Ectodermal cell (in vitro differentiated cells): ENCODE results near the gene MYBPC1. TPM values are rescaled to one million over a fixed set of nuclear protein-coding genes. Genes with fewer than 3 reads are reported as not detected.
"Not testable (repeated sequence)": the region's sequence is repeated elsewhere in the genome, so short reads cannot be mapped to it uniquely, and the experiment has no call there.

Experiments
- H3K27ac ChIP-seq: 2 replicates; pipeline ENCODE4 v1.7.0; 2013; ENCODE audit warnings: mild to moderate bottlenecking, low read depth, low read length; ENCODE audit not compliant: insufficient read depth, poor library complexity, severe bottlenecking
- H3K27me3 ChIP-seq: 2 replicates; pipeline ENCODE4 v1.7.0; 2013; ENCODE audit warnings: mild to moderate bottlenecking, low read length; ENCODE audit not compliant: insufficient read depth, control insufficient read depth, poor library complexity, severe bottlenecking
- H3K36me3 ChIP-seq: one replicate; pipeline ENCODE4 v1.7.0; 2013; ENCODE audit warnings: low read length; ENCODE audit not compliant: control insufficient read depth, insufficient read depth
- H3K4me1 ChIP-seq: one replicate; pipeline ENCODE4 v1.7.0; 2013; ENCODE audit warnings: low read length; ENCODE audit not compliant: control insufficient read depth, insufficient read depth
- H3K4me3 ChIP-seq: 2 replicates; pipeline ENCODE4 v1.7.0; 2013; ENCODE audit warnings: low read depth, low read length, control low read depth; ENCODE audit not compliant: insufficient read depth
- H3K9me3 ChIP-seq: 2 replicates; pipeline ENCODE4 v1.7.0; 2013; ENCODE audit warnings: mild to moderate bottlenecking, low read length, moderate library complexity; ENCODE audit not compliant: control insufficient read depth
- WGBS, 2 experiments: methylation state at CpG; one replicate each; pipeline ENCODE4 v1.1.7; 2013; ENCODE audit warnings: missing lambda C conversion rate in 2 of 2; 5-methylcytosine and 5-hydroxymethylcytosine counted together
- polyA plus RNA-seq, 4 experiments: library from polyadenylated mRNA; stranded (reverse); fragments of 50-300 nt; gene quantifications; one replicate each; pipeline ENCODE4 v1.2.3, GENCODE V29; 2013

Gene MYBPC1, protein sequence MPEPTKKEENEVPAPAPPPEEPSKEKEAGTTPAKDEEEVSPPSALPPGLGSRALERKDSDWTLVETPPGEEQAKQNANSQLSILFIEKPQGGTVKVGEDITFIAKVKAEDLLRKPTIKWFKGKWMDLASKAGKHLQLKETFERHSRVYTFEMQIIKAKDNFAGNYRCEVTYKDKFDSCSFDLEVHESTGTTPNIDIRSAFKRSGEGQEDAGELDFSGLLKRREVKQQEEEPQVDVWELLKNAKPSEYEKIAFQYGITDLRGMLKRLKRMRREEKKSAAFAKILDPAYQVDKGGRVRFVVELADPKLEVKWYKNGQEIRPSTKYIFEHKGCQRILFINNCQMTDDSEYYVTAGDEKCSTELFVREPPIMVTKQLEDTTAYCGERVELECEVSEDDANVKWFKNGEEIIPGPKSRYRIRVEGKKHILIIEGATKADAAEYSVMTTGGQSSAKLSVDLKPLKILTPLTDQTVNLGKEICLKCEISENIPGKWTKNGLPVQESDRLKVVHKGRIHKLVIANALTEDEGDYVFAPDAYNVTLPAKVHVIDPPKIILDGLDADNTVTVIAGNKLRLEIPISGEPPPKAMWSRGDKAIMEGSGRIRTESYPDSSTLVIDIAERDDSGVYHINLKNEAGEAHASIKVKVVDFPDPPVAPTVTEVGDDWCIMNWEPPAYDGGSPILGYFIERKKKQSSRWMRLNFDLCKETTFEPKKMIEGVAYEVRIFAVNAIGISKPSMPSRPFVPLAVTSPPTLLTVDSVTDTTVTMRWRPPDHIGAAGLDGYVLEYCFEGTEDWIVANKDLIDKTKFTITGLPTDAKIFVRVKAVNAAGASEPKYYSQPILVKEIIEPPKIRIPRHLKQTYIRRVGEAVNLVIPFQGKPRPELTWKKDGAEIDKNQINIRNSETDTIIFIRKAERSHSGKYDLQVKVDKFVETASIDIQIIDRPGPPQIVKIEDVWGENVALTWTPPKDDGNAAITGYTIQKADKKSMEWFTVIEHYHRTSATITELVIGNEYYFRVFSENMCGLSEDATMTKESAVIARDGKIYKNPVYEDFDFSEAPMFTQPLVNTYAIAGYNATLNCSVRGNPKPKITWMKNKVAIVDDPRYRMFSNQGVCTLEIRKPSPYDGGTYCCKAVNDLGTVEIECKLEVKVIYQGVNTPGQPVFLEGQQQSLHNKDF
- polyA plus RNA-seq (2013, experiment 1 of 4) = 3.0 TPM
- polyA plus RNA-seq (2013, experiment 2 of 4) = 1.8 TPM
- 4.4 TPM for polyA plus RNA-seq (2013, experiment 3 of 4)
- 5.7 TPM for polyA plus RNA-seq (2013, experiment 4 of 4)

DNA sequence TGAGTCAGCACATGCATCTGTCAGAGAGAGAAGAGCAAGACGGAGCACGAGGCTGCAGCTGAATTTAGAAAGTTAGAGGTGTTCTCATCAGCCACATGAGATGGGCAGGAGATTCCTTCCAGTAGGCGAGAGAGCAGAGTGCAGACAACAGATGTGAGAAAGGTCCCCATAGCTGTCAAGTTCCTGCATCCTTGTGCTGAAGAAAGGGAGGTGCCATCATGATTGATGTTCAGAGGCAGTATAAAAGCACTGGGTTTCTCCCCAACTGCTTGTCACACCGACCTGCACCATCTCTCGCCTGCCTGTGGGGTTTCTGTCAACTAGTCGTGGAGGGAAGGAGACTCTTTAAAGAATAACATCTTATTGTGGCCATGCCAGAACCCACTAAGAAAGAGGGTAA, at the start of gene MYBPC1:
Gene MYBPC1 (plus strand): TSS at position 272 of the 400 bp plus-strand sequence. CDS start 100 bp downstream, at position 372.
- Histone ChIP-seq H3K27me3 (no peaks in the 10 kb centered on the region), H3K4me3 (no peak within 1 kb of the TSS), H3K4me1 (no peaks in the 10 kb centered on the region), H3K36me3 (no peaks in the 10 kb centered on the region), H3K9me3 (no peaks in the 10 kb centered on the region), H3K27ac (no peak within 1 kb of the TSS)
- WGBS, 2 experiments = 54 to 56% methylated on average over 6 of the region's 6 CpGs

DNA sequence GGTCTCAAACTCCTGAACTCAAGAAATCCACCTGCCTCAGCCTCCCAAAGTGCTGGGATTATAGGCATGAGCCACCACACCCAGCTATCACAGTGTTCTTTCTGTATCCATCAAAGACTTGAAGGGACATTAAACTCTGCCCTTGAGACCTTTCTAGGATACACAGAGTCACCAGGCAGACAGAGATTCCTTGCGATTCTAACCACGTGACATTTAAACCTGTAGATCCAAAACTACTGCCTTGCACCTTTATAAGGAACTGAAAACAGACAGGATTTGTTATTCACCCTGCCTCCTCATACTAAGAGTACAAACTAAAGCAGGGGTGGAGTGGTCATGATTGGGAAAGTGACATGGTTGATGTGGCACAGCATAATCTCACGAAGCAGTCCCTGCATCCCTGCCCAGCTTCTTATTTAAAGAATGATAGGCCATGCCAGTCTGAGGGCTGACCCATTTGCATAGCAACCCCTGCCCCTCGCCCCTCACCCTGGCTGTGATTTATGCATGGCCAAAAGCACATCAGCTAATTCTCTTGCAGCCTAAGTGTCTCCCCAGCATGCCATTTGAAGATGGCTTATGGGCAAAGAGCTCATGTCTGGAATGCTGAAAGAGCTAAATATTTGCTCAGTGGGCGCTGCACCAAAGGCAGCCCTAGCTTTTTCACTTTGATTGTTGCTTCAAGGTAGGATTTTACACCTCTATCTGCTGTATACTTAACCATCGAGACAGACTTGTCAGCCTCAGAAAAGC, 43.2 kb upstream of the MYBPC1 start:
- Histone ChIP-seq H3K27me3 (no peaks in the 10 kb centered on the region), H3K36me3 (no peaks in the 10 kb centered on the region), H3K9me3 (no peaks in the 10 kb centered on the region), H3K4me3 (no peak overlapping the region), H3K4me1 (no peaks in the 10 kb centered on the region), H3K27ac (no peak overlapping the region)
- WGBS, 2 experiments = 72% methylated on average over 6 of the region's 6 CpGs

DNA sequence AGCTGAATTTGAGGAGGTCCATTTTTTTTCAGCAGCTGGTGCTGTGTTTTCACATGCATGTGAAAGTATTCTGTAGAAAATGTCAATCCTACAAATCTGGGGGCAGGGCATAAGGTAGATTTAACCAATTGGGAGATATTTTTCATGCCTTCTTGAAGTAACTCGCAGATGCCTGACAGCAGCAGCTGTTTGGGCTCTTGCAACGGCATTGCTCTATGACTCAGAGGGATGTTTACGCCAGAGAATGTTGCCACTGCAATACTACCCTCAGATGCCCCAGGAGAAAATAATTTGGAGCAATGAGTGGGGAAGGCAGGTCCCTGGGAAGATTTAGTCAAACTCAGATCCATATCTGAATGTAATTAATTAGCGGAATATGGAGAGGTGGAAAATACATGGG, 42.5 kb upstream of the MYBPC1 start:
- Histone ChIP-seq H3K9me3 (no peaks in the 10 kb centered on the region), H3K27ac (no peak overlapping the region), H3K4me1 (no peaks in the 10 kb centered on the region), H3K4me3 (no peak overlapping the region), H3K36me3 (no peaks in the 10 kb centered on the region), H3K27me3 (no peaks in the 10 kb centered on the region)
- 73 to 85% methylated on average over 4 of the region's 4 CpGs for WGBS, 2 experiments

DNA sequence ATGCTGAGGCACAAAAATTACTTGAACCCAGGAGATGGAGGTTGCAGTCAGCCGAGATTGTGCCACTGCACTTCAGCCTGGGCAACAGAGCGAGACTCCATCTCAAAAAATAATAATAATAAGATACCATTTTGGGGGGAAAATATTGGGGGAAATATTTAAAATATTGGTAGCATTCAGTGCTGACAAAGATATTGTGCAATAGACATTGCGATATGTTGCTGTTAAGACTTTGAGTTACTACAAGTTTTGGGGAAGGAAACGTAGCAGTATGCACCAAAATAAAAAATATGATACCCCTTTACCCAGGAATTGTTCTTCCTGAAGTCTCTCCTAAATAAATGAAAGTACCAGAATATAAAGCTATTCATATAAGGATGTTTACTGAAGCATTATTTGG, 37.7 kb upstream of the MYBPC1 start:
- no peaks in the 10 kb centered on the region for H3K9me3 ChIP-seq
- H3K27ac ChIP-seq = no peak overlapping the region
- WGBS, 2 experiments = 83 to 96% methylated on average over 2 of the region's 4 CpGs
- no peak overlapping the region for H3K4me3 ChIP-seq
- no peaks in the 10 kb centered on the region for H3K4me1 ChIP-seq
- no peaks in the 10 kb centered on the region for H3K27me3 ChIP-seq
- no peaks in the 10 kb centered on the region for H3K36me3 ChIP-seq

DNA sequence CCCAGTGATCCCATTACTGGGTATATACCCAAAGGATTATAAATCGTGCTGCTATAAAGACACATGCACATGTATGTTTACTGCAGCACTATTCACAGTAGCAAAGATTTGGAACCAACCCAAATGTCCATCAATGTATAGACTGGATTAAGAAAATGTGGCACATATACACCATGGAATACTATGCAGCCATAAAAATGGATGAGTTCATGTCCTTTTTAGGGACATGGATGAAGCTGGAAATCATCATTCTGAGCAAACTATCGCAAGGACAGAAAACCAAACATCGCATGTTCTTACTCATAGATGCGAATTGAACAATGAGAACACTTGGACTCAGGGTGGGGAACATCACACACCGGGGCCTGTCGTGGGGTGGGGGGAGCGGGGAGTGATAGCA, 36.0 kb upstream of the MYBPC1 start:
- H3K4me3 ChIP-seq, H3K4me1 ChIP-seq, H3K36me3 ChIP-seq, H3K27ac ChIP-seq, H3K27me3 ChIP-seq, H3K9me3 ChIP-seq: not testable (repeated sequence)
- WGBS, 2 experiments = 83% methylated on average over 7 of the region's 7 CpGs

DNA sequence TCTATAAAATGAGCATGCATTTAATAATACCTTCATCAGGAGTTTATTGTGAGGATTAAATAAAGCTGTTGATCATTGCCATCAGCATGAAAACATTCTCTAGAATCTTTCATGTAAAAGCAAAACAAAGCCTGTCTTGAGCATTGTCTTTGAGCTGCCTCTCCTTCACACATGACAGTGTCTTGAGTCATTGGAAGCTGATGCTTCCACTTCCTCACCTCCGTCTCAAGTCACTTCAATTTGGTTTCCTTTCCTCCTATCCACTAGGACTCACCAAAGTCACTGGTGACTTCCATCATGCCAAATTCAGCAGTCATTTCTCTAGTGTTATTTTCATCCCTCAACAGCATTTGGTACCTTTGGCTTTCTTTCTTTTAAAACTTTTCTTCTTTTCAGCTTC, 31.6 kb upstream of the MYBPC1 start:
- H3K27ac ChIP-seq = no peak overlapping the region
- H3K4me3 ChIP-seq = no peak overlapping the region
- H3K36me3 ChIP-seq = no peaks in the 10 kb centered on the region
- no peaks in the 10 kb centered on the region for H3K27me3 ChIP-seq
- 78 to 96% methylated on average over 1 of the region's 1 CpG for WGBS, 2 experiments
- H3K9me3 ChIP-seq = no peaks in the 10 kb centered on the region
- peaks cover 4% of the 10 kb centered on the region for H3K4me1 ChIP-seq

DNA sequence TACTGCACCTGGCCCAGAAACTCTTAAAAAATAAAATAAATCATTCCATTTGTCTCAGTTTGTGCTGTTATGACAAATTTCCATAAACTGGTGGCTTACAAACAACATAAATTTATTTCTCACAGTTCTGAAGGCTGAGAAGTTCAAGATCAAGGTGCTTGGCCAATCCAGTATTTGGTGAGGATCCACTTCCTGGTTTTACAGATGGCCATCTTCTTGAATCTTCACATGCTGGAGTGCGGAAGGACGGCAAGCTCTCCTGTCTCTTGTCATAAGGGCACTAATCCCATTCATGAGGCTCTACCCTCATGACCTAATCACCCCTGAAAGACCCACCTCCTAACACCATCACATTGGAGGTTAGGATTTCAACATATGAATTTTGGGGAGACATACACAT, 29.9 kb upstream of the MYBPC1 start:
- Histone ChIP-seq H3K27ac (no peak overlapping the region), H3K4me1 (peaks cover 4% of the 10 kb centered on the region), H3K36me3 (no peaks in the 10 kb centered on the region), H3K4me3 (no peak overlapping the region), H3K9me3 (no peaks in the 10 kb centered on the region), H3K27me3 (no peaks in the 10 kb centered on the region)
- 66 to 73% methylated on average over 2 of the region's 2 CpGs for WGBS, 2 experiments

DNA sequence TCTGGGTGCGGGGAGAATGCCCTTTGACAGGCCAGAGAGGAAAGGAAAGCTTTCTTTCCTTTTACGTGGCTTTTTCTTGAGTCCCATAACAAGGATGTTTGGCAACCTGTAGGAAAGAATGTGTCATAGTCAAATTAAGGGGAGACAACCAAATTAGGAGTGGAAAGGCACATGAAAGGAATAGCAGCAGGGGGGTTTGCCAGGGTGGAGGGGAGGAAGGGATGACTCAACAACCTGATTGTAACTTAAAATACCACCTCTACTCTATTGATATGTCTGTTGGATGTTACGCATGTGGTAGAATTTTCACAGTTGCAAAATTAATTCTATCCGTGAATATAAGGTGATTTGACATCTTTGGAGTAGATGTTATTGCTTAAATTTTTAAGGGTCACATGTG, 28.5 kb upstream of the MYBPC1 start:
- Histone ChIP-seq H3K4me3 (no peak overlapping the region), H3K27ac (no peak overlapping the region), H3K27me3 (no peaks in the 10 kb centered on the region), H3K4me1 (peaks cover 4% of the 10 kb centered on the region), H3K36me3 (no peaks in the 10 kb centered on the region), H3K9me3 (no peaks in the 10 kb centered on the region)
- WGBS, 2 experiments = 36 to 40% methylated on average over 4 of the region's 4 CpGs

DNA sequence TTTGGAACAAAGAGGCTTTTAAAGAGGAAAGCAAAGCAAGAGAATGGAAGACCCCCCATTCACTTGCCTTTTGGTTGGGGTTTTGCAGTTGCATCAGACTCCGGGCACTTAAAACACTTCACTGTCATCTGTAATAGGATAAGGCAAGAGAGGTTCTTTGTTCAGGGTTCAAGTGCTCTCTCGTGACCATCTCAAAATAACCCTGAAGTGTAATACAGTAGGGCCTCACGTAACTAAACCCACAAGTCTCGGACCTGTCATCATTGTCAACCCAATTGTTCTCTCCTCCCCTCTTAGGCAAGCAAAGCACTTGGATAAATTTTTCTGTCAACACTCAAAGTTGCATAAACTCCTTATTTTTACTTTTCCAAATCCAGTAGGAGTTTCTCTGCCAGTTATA, 26.9 kb upstream of the MYBPC1 start:
- no peaks in the 10 kb centered on the region for H3K27me3 ChIP-seq
- H3K9me3 ChIP-seq = no peaks in the 10 kb centered on the region
- no peak overlapping the region for H3K4me3 ChIP-seq
- WGBS, 2 experiments = 79 to 86% methylated on average over 4 of the region's 4 CpGs
- peaks cover 4% of the 10 kb centered on the region for H3K4me1 ChIP-seq
- no peaks in the 10 kb centered on the region for H3K36me3 ChIP-seq
- H3K27ac ChIP-seq = no peak overlapping the region
